Measurements from ENCODE around the gene EML6. TPM values are rescaled to one million over a fixed set of nuclear protein-coding genes. Genes with fewer than 3 reads are reported as not detected.
"Not testable (repeated sequence)": the region's sequence is repeated elsewhere in the genome, so short reads cannot be mapped to it uniquely, and the experiment has no call there.

Gene EML6
- total RNA-seq, 1 donor from 2014 or later: 8.1 TPM

DNA sequence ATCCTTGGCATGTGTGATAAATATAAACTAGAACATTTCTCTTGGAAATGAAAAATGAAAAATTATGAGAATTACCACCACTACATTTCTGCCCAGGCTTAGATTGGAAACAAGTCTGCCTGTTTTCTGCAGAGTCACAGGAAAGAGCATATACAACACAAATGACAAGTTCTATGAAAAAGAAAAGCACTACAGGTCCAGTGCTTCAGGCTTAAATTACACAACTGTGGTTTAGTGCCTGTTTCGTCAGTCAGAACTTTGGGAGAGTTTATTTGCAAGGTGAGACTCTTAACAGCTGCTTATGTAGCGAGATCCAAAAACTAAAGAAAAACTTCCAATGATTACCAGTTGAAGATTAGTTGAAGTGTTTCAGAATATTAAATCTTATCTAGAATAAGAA, 257.9 kb downstream of the EML6 start:
- no peak overlapping the region for H3K4me3 Mint-ChIP-seq
- TF ChIP-seq, protein P1, sequence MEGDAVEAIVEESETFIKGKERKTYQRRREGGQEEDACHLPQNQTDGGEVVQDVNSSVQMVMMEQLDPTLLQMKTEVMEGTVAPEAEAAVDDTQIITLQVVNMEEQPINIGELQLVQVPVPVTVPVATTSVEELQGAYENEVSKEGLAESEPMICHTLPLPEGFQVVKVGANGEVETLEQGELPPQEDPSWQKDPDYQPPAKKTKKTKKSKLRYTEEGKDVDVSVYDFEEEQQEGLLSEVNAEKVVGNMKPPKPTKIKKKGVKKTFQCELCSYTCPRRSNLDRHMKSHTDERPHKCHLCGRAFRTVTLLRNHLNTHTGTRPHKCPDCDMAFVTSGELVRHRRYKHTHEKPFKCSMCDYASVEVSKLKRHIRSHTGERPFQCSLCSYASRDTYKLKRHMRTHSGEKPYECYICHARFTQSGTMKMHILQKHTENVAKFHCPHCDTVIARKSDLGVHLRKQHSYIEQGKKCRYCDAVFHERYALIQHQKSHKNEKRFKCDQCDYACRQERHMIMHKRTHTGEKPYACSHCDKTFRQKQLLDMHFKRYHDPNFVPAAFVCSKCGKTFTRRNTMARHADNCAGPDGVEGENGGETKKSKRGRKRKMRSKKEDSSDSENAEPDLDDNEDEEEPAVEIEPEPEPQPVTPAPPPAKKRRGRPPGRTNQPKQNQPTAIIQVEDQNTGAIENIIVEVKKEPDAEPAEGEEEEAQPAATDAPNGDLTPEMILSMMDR (conservative IDR thresholded peaks at IDR 0.05): no peak
- H3K4me1 Mint-ChIP-seq (ENCODE audit: unreplicated experiment): peaks cover 35% of the 10 kb centered on the region
- no peaks in the 10 kb centered on the region for H3K9me3 Mint-ChIP-seq
- H3K36me3 Mint-ChIP-seq: peaks cover 30% of the 10 kb centered on the region
- H3K27me3 Mint-ChIP-seq: no peaks in the 10 kb centered on the region
- DNase-seq (ENCODE audit: extremely low spot score, unreplicated experiment): no peak
- H3K27ac Mint-ChIP-seq: no peak overlapping the region

DNA sequence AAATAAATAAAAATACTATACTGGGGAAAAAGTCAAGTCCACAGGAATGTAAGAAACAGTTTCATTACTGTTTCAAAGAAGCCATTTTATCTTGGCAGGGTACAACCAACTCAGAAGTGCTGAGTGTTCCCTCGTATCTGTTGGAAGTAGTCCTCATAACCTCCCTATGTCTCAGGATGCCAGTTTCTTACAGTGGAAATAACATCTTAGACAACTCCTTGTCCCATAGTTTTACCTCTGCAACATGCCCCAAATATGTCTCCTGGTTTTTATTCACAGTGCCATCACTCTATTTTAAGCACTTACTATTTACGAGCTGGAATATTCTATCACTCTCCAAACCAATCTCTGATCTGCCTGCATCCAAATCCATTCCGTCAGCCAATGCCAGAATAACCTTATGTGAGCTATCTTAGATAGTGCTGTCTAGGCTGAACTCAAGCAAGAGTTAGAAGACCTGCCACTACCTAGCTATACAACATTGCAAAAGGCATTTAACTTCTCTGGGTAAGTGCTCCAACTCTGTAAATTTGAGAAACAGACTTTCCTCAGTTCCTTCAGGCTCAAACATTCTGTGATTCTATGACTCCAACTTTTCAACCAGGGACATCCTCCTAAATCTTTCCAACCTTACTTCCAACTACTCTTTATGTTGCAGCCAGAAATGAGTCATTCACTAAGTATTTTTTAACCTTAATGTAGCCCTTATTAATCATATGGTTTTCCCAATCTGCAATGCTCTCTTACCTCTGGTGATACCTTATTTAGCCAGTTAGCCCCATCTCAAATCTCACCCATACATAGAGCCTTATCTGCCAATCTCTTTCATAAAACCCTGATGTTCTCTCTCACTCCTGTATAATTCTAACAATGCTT, 260.1 kb downstream of the EML6 start:
- peaks cover 23% of the 10 kb centered on the region for H3K4me1 Mint-ChIP-seq (ENCODE audit: unreplicated experiment)
- TF ChIP-seq, protein P1 (conservative IDR thresholded peaks at IDR 0.05): no peak
- H3K27ac Mint-ChIP-seq: no peak overlapping the region
- H3K27me3 Mint-ChIP-seq: no peaks in the 10 kb centered on the region
- DNase-seq (ENCODE audit: extremely low spot score, unreplicated experiment): no peak
- no peak overlapping the region for H3K4me3 Mint-ChIP-seq
- H3K36me3 Mint-ChIP-seq: peaks cover 32% of the 10 kb centered on the region
- H3K9me3 Mint-ChIP-seq: no peaks in the 10 kb centered on the region

DNA sequence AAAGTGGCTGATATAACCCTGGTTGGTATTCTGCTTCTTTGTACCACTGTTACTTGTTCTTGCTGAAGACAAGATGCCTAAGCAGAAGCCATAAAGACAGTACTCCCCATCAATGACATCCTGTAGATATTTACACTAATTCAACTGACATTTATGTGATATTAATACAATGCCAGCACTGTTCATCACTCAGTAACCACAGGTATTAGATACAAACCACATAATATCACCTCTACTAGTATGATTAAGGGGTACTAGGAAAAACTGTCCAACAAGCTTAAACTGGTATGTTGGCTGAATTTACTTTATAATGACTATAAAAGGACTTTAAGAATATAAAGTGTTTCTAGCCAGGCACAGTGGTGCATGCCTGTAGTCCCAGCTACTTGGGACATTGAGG, 261.0 kb downstream of the EML6 start:
- Mint-ChIP-seq H3K4me3 (no peak overlapping the region), H3K36me3 (peaks cover 33% of the 10 kb centered on the region), H3K9me3 (no peaks in the 10 kb centered on the region), H3K27me3 (no peaks in the 10 kb centered on the region), H3K4me1 (ENCODE audit: unreplicated experiment) (peaks cover 25% of the 10 kb centered on the region), H3K27ac (no peak overlapping the region)
- TF ChIP-seq, protein P1 (conservative IDR thresholded peaks at IDR 0.05): no peak
- no peak for DNase-seq (ENCODE audit: extremely low spot score, unreplicated experiment)

DNA sequence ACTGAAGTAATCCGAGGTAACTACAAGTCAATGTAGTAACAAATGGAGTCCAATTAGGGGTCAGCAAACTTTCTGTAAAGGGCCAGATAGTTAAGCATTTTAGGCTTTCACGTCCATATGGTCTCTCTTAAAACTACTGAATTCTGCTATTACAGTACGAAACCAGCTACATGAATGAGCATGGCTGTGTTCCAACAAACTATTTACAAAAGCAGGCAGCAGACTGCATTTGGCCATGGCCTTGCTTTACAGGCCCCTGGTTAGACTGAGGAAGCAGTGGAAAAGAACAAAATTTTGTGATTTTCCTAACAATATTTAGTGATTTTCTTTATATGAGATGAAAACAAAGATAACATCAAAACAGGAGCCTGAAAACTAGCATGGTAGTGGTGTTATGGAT, 262.8 kb downstream of the EML6 start:
- H3K4me1 Mint-ChIP-seq (ENCODE audit: unreplicated experiment): peaks cover 20% of the 10 kb centered on the region
- H3K4me3 Mint-ChIP-seq: no peak overlapping the region
- H3K27ac Mint-ChIP-seq: no peak overlapping the region
- no peaks in the 10 kb centered on the region for H3K27me3 Mint-ChIP-seq
- H3K36me3 Mint-ChIP-seq: peaks cover 27% of the 10 kb centered on the region
- DNase-seq (ENCODE audit: extremely low spot score, unreplicated experiment): no peak
- TF ChIP-seq, protein P1 (conservative IDR thresholded peaks at IDR 0.05): no peak
- H3K9me3 Mint-ChIP-seq: no peaks in the 10 kb centered on the region

DNA sequence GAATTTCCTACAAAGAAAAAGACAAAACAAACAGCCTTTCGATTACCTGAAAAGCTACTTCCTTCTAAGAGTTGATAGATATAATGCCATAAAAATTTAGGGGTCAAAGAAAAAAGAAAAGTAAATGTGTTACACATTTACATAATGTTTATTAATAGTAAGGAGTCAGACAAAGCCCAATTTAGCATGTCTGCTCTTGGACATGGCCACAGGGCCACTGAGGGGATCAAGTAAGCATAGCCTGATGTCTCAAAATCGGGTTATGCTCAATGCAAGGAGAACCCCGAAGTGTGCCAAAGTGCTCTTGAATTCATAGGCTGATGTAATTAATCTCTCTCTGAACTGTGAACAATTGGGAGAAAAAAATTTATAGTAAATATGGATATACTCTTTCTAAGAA, 265.1 kb downstream of the EML6 start:
- no peaks in the 10 kb centered on the region for H3K27me3 Mint-ChIP-seq
- H3K36me3 Mint-ChIP-seq: peaks cover 21% of the 10 kb centered on the region
- H3K9me3 Mint-ChIP-seq: no peaks in the 10 kb centered on the region
- no peak for DNase-seq (ENCODE audit: extremely low spot score, unreplicated experiment)
- H3K4me1 Mint-ChIP-seq (ENCODE audit: unreplicated experiment): peaks cover 19% of the 10 kb centered on the region
- no peak overlapping the region for H3K27ac Mint-ChIP-seq
- TF ChIP-seq, protein P1 (conservative IDR thresholded peaks at IDR 0.05): no peak
- no peak overlapping the region for H3K4me3 Mint-ChIP-seq

DNA sequence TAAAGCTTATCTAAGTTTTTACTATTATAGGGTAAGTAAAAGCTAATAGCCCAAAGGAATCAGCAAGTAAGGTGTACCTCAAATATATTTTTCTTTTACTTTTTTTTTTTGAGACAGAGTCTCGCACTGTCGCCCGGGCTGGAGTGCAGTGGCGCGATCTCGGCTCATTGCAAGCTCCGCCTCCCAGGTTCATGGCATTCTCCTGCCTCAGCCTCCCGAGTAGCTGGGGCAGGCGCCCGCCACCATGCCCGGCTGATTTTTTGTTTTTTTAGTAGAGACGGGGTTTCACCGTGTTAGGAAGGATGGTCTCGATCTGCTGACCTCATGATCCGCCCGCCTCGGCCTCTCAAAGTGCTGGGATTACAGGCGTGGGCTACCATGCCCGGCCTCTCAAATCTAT, 267.2 kb downstream of the EML6 start:
- H3K36me3 Mint-ChIP-seq: peaks cover 22% of the 10 kb centered on the region
- H3K4me1 Mint-ChIP-seq (ENCODE audit: unreplicated experiment): peaks cover 17% of the 10 kb centered on the region
- H3K9me3 Mint-ChIP-seq; H3K4me3 Mint-ChIP-seq; H3K27me3 Mint-ChIP-seq; DNase-seq (ENCODE audit: extremely low spot score, unreplicated experiment); H3K27ac Mint-ChIP-seq: not testable (repeated sequence)
